HepG2 (cell line): Measurements from ENCODE around the gene SLC22A23. TPM values are rescaled to one million over a fixed set of nuclear protein-coding genes. Genes with fewer than 3 reads are reported as not detected.

Experiments
- ATAC-seq: fragments of 200-7000 bp; cut with Tn5 transposase; 3 replicates; pipeline ENCODE4 v1.9.1; 2020; ENCODE audit warnings: mild to moderate bottlenecking, moderate library complexity
- BruUV-seq: library from RNA; stranded (reverse); fragments of 400-500 nt; replicated peaks from 2 replicates; lab custom pipeline; 2021; lab: Mats Ljungman, UMichigan
- CTCF ChIA-PET: fragments of 300-600 bp; formaldehyde crosslinking; extraction: SDS; loops from one replicate; lab custom pipeline; 2021; ENCODE audit warnings: low total read pairs, inconsistent platforms, low intra/inter-chr PET ratio; lab: Yijun Ruan, JAX
- POLR2A ChIA-PET: fragments of 350-600 bp; sonication (Branson Sonifier 250); formaldehyde crosslinking; loops from one replicate; lab custom pipeline; 2020; ENCODE audit warnings: antibody characterized with exemption, inconsistent platforms; lab: Yijun Ruan, JAX
- DNase-seq: peaks from one replicate; pipeline ENCODE4 v3.0.0-alpha.2; 2015; ENCODE audit warnings: low spot score
- FAIRE-seq: peaks from 3 replicates; lab custom pipeline; 2011; peaks lifted over from hg19 to GRCh38; lab: Jason Lieb, UNC
- H2AFZ ChIP-seq: one replicate; pipeline ENCODE4 v1.6.1; 2011; ENCODE audit warnings: low read length, inconsistent platforms
- H3K27ac ChIP-seq: fragments of 300-600 bp; 3 replicates; pipeline ENCODE4 v1.8.0; 2011; ENCODE audit warnings: mixed run types, mild to moderate bottlenecking, mixed read lengths, low read length, inconsistent platforms; ENCODE audit not compliant: insufficient read depth; ENCODE audit errors: extremely low read length
- H3K27me3 ChIP-seq, 2 experiments: fragments of 200-600 bp in 1 of 2; 2 replicates in 1 of 2; 3 replicates in 1 of 2; pipeline versions ENCODE4 v1.6.0 to v1.8.0; 2011; ENCODE audit warnings: low read length in 2 of 2, mild to moderate bottlenecking in 2 of 2, moderate library complexity in 2 of 2, inconsistent platforms in 1 of 2; ENCODE audit not compliant: insufficient read depth in 2 of 2, control insufficient read depth in 1 of 2
- H3K36me3 ChIP-seq, 2 experiments: fragments of 200-600 bp in 1 of 2; replicated peaks in 1 of 2; 2 replicates in 1 of 2; 3 replicates in 1 of 2; pipeline versions ENCODE4 v1.5.1 to v1.8.0; 2011; ENCODE audit warnings: low read length in 2 of 2, inconsistent platforms in 1 of 2; ENCODE audit not compliant: insufficient read depth in 2 of 2, control insufficient read depth in 1 of 2
- H3K4me1 ChIP-seq: 2 replicates; pipeline ENCODE4 v1.5.1; 2012; ENCODE audit warnings: low read length, inconsistent platforms; ENCODE audit not compliant: insufficient read depth
- H3K4me2 ChIP-seq: 2 replicates; pipeline ENCODE4 v1.6.0; 2011; ENCODE audit warnings: low read depth, low read length, inconsistent platforms
- H3K4me3 ChIP-seq, 3 experiments: fragments of 200-600 bp in 1 of 3; sonication (generic), shearing (Covaris generic) in 1 of 3; replicated peaks in 1 of 3; 2 replicates each; pipeline ENCODE4 v1.5.1; 2011 to 2016; ENCODE audit warnings: low read length in 3 of 3, inconsistent platforms in 2 of 3, low read depth in 2 of 3, mild to moderate bottlenecking in 2 of 3, control low read depth in 1 of 3, mixed read lengths in 1 of 3; ENCODE audit not compliant: insufficient read depth in 1 of 3
- H3K79me2 ChIP-seq: one replicate; pipeline ENCODE4 v1.6.1; 2011; ENCODE audit warnings: low read length, inconsistent platforms; ENCODE audit not compliant: insufficient read depth
- H3K9ac ChIP-seq: 2 replicates; pipeline ENCODE4 v1.6.0; 2011; ENCODE audit warnings: mild to moderate bottlenecking, low read depth, low read length, inconsistent platforms; ENCODE audit not compliant: insufficient read depth
- H3K9me3 ChIP-seq: 2 replicates; pipeline ENCODE4 v1.5.1; 2012; ENCODE audit warnings: mild to moderate bottlenecking, low read length
- H4K20me1 ChIP-seq: 2 replicates; pipeline ENCODE4 v1.6.0; 2011; ENCODE audit warnings: inconsistent platforms, mild to moderate bottlenecking, low read length, moderate library complexity; ENCODE audit not compliant: insufficient read depth
- FOXA3 ChIP-seq: IDR thresholded peaks from 2 replicates; pipeline ENCODE4 v1.6.1; 2016; ENCODE audit warnings: missing genetic modification reagents, missing compliant biosample characterization
- HIVEP1 ChIP-seq: sonication (generic); formaldehyde crosslinking; IDR thresholded peaks from 2 replicates; pipeline ENCODE4 v1.4.0; 2020; ENCODE audit warnings: mild to moderate bottlenecking, missing genetic modification reagents
- NFKBIZ ChIP-seq: IDR thresholded peaks from 2 replicates; pipeline ENCODE4 v1.6.1; 2018; ENCODE audit warnings: missing genetic modification reagents, missing compliant biosample characterization
- PHF20 ChIP-seq: sonication (generic); formaldehyde crosslinking; IDR thresholded peaks from 2 replicates; pipeline ENCODE4 v1.5.0; 2020; ENCODE audit warnings: mild to moderate bottlenecking, missing genetic modification reagents
- PREB ChIP-seq: sonication (generic); formaldehyde crosslinking; IDR thresholded peaks from 2 replicates; pipeline ENCODE4 v1.4.0; 2020; ENCODE audit warnings: missing genetic modification reagents
- TEAD3 ChIP-seq: optimal IDR thresholded peaks from 2 replicates; pipeline ENCODE3; 2016; ENCODE audit warnings: borderline replicate concordance
- ZFX ChIP-seq: sonication (generic); formaldehyde crosslinking; IDR thresholded peaks from 2 replicates; pipeline ENCODE4 v1.4.0; 2020; ENCODE audit warnings: mild to moderate bottlenecking, low read depth, missing genetic modification reagents, moderate library complexity
- ZNF543 ChIP-seq: sonication (generic); formaldehyde crosslinking; IDR thresholded peaks from 2 replicates; pipeline ENCODE4 v1.4.0; 2020; ENCODE audit warnings: mild to moderate bottlenecking, missing genetic modification reagents
- ZNF550 ChIP-seq: sonication (generic); formaldehyde crosslinking; IDR thresholded peaks from 2 replicates; pipeline ENCODE4 v1.4.0; 2020; ENCODE audit warnings: mild to moderate bottlenecking, missing genetic modification reagents, borderline replicate concordance
- ZUFSP ChIP-seq: sonication (generic); formaldehyde crosslinking; IDR thresholded peaks from 2 replicates; pipeline ENCODE4 v1.9.0; 2021; ENCODE audit warnings: missing genetic modification reagents, mild to moderate bottlenecking, borderline replicate concordance
- WGBS: methylation state at CpG from one replicate; pipeline ENCODE4 v1.1.6; 2017; ENCODE audit warnings: low lambda C conversion rate; 5-methylcytosine and 5-hydroxymethylcytosine counted together
- in situ Hi-C: cut with HindIII; loops from 2 replicates; pipeline ENCODE4 v1.10.0; 2017; ENCODE audit warnings: low pct_unique_long_range_greater_than_20kb; ENCODE audit not compliant: extremely low pct_ligation_motif_present
- intact Hi-C: fragments of 100-400 bp; cut with micrococcal nuclease; formaldehyde crosslinking; loops from one replicate; pipeline ENCODE4 v1.10.0; 2022; ENCODE audit not compliant: unreplicated experiment
- polyA plus RNA-seq, 8 experiments: library from polyadenylated mRNA; depleted of rRNA in 3 of 8; stranded (reverse) in 7 of 8; unstranded in 1 of 8; fragments of >200 nt; fragmentation: Illumina TruSeq in 4 of 8; extraction: Trizol in 4 of 8; gene quantifications; 2 replicates each; pipeline versions ENCODE4 v1.2.1 to v1.2.3, GENCODE V29; 2011 to 2016; ENCODE audit warnings: low read depth in 4 of 8, missing spikeins in 1 of 8, mixed read lengths in 1 of 8; ENCODE audit not compliant: insufficient read depth in 1 of 8
- total RNA-seq, 5 experiments: library from RNA; depleted of rRNA; stranded (reverse); fragments of >200 nt; fragmentation: Illumina TruSeq; extraction: Trizol; gene quantifications; 2 replicates each; pipeline ENCODE4 v1.2.3, GENCODE V29; 2016; ENCODE audit warnings: low read depth in 1 of 5
- TF ChIP-seq, protein P1 (sequence below): sonication (generic); formaldehyde crosslinking; IDR thresholded peaks from 2 replicates; pipeline ENCODE4 v1.4.0; 2020; ENCODE audit warnings: missing genetic modification reagents, borderline replicate concordance

The SLC22A23 gene
- total and polyA plus RNA-seq, 2 of the 13 experiments (the other 11 are each of a cell fraction or from before 2014, with no cell fraction given): 11.8 to 17.5 TPM

GRCh38 chr6:3315841-3316240 is 141.0 kb downstream of the SLC22A23 start:
- in situ Hi-C loops: no loop called here
- Histone ChIP-seq H3K36me3 (peaks cover 34 to 68% of the 10 kb centered on the region in 2 experiments), H4K20me1 (no peaks in the 10 kb centered on the region), H3K9ac (no peak overlapping the region), H3K4me3 (no peak overlapping the region), H3K79me2 (no peaks in the 10 kb centered on the region), H3K9me3 (no peaks in the 10 kb centered on the region), H3K27ac (no peak overlapping the region), H2AFZ (no peak overlapping the region), H3K4me1 (no peaks in the 10 kb centered on the region), H3K4me2 (no peak overlapping the region), H3K27me3 (no peaks in the 10 kb centered on the region)
- no peak for ATAC-seq
- no peak for DNase-seq
- no TSS peak for BruUV-seq
- CTCF ChIA-PET: no interaction called here
- TF ChIP-seq, protein P1, sequence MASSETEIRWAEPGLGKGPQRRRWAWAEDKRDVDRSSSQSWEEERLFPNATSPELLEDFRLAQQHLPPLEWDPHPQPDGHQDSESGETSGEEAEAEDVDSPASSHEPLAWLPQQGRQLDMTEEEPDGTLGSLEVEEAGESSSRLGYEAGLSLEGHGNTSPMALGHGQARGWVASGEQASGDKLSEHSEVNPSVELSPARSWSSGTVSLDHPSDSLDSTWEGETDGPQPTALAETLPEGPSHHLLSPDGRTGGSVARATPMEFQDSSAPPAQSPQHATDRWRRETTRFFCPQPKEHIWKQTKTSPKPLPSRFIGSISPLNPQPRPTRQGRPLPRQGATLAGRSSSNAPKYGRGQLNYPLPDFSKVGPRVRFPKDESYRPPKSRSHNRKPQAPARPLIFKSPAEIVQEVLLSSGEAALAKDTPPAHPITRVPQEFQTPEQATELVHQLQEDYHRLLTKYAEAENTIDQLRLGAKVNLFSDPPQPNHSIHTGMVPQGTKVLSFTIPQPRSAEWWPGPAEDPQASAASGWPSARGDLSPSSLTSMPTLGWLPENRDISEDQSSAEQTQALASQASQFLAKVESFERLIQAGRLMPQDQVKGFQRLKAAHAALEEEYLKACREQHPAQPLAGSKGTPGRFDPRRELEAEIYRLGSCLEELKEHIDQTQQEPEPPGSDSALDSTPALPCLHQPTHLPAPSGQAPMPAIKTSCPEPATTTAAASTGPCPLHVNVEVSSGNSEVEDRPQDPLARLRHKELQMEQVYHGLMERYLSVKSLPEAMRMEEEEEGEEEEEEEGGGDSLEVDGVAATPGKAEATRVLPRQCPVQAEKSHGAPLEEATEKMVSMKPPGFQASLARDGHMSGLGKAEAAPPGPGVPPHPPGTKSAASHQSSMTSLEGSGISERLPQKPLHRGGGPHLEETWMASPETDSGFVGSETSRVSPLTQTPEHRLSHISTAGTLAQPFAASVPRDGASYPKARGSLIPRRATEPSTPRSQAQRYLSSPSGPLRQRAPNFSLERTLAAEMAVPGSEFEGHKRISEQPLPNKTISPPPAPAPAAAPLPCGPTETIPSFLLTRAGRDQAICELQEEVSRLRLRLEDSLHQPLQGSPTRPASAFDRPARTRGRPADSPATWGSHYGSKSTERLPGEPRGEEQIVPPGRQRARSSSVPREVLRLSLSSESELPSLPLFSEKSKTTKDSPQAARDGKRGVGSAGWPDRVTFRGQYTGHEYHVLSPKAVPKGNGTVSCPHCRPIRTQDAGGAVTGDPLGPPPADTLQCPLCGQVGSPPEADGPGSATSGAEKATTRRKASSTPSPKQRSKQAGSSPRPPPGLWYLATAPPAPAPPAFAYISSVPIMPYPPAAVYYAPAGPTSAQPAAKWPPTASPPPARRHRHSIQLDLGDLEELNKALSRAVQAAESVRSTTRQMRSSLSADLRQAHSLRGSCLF (CRISPR knock-in tag): no peak
- no peak for TF ChIP-seq PHF20 (CRISPR knock-in tag)
- no peak for TF ChIP-seq FOXA3 (CRISPR knock-in tag)
- TF ChIP-seq HIVEP1 (CRISPR knock-in tag): no peak
- TF ChIP-seq ZNF550 (CRISPR knock-in tag): no peak
- TF ChIP-seq PREB: no peak
- no peak for TF ChIP-seq TEAD3 (CRISPR knock-in tag)
- TF ChIP-seq ZFX (CRISPR knock-in tag): no peak
- TF ChIP-seq ZUFSP (CRISPR knock-in tag): no peak
- TF ChIP-seq NFKBIZ (CRISPR knock-in tag): no peak
- TF ChIP-seq ZNF543 (CRISPR knock-in tag): no peak
- intact Hi-C loops: no loop called here
- POLR2A ChIA-PET: no interaction called here
- WGBS: 93% methylated on average over 8 of the region's 8 CpGs
- FAIRE-seq: no peak
